Measurements from ENCODE around the gene ABCC5. TPM values are rescaled to one million over a fixed set of nuclear protein-coding genes. Genes with fewer than 3 reads are reported as not detected.

ABCC5 gene
- total RNA-seq, 1 experiment from 2014 or later, result 37.6 TPM

- Histone ChIP-seq H2AFZ (ENCODE audit: low read length) (no peak overlapping the region), H3K14ac (ENCODE audit: insufficient read depth, low read length) (no peak overlapping the region)
- no CpG with 5 or more reads among the region's 5 CpGs for WGBS (ENCODE audit: extremely low coverage, insufficient read length, low lambda C conversion rate)
These were observed 72.9 kb downstream of the ABCC5 start for GRCh38 chr3:183944775-183945174.

More at GRCh38 chr3:183944775-183945174, 72.9 kb downstream of the ABCC5 start:
- no peaks in the 10 kb centered on the region for H3K27me3 Mint-ChIP-seq (ENCODE audit: low read depth)
- no peaks in the 10 kb centered on the region for H3K9me3 Mint-ChIP-seq
- H2BK20ac ChIP-seq (ENCODE audit: low read depth, low read length, poor library complexity, severe bottlenecking), result no peak overlapping the region
- no peak overlapping the region for H2BK5ac ChIP-seq (ENCODE audit: insufficient read length, low read length)
- no peak overlapping the region for H3K4ac ChIP-seq (ENCODE audit: low read depth, low read length)
- H2BK15ac ChIP-seq (ENCODE audit: low read depth, low read length), result no peak overlapping the region
- H3K79me1 ChIP-seq (ENCODE audit: insufficient read depth, low read depth, low read length, poor library complexity, severe bottlenecking), result no peaks in the 10 kb centered on the region
- H3K27ac ChIP-seq (ENCODE audit: insufficient read length, low read depth, low read length), result no peak overlapping the region
- H3K4me3 Mint-ChIP-seq, result no peak overlapping the region
- no peaks in the 10 kb centered on the region for H3K27me3 ChIP-seq (ENCODE audit: insufficient read depth, low read length)
- H2BK12ac ChIP-seq (ENCODE audit: insufficient read length, low read depth, low read length), result no peak overlapping the region
- no peaks in the 10 kb centered on the region; the same call in 1 of the 2 replicates for H3K4me1 ChIP-seq (ENCODE audit: insufficient read depth, low read length)
- no peak overlapping the region for H3K23ac ChIP-seq (ENCODE audit: insufficient read length, low read depth, low read length)
- no peaks in the 10 kb centered on the region for H4K20me1 ChIP-seq (ENCODE audit: control insufficient read depth, insufficient read depth, insufficient read length)
- TF ChIP-seq CTCF (conservative IDR thresholded peaks at IDR 0.05), result no peak
- H2AK5ac ChIP-seq (ENCODE audit: insufficient read length, low read length), result no peak overlapping the region
- no peak overlapping the region for H3T11ph ChIP-seq (ENCODE audit: low read length)
- H2BK120ac ChIP-seq (ENCODE audit: low read depth, low read length, poor library complexity, severe bottlenecking), result no peak overlapping the region
- no peak overlapping the region for H3K18ac ChIP-seq (ENCODE audit: insufficient read length, low read depth, low read length)
- peaks cover 0 to 4% of the 10 kb centered on the region in 2 experiments; a peak in 2 of 4 replicates for H3K4me1 Mint-ChIP-seq
- H3K4me2 ChIP-seq (ENCODE audit: insufficient read depth, insufficient read length, low read length), result no peak overlapping the region
- no peak overlapping the region for H4K8ac ChIP-seq (replicated peaks; ENCODE audit: insufficient read length, low read depth, low read length)
- no peaks in the 10 kb centered on the region for H3K23me2 ChIP-seq (ENCODE audit: insufficient read length, low read depth, low read length, poor library complexity, severe bottlenecking)
- no peaks in the 10 kb centered on the region for H3K79me2 ChIP-seq (ENCODE audit: insufficient read depth, low read length)
- H3K27ac Mint-ChIP-seq, result peak overlapping the region in 1 of 3 experiments; percentile 26; a peak in 1 of 7 replicates
- no peak overlapping the region for H3K9ac ChIP-seq (ENCODE audit: extremely low read depth, insufficient read length, low read length)
- peaks cover 24 to 60% (median 34%) of the 10 kb centered on the region in 3 experiments for H3K36me3 Mint-ChIP-seq (ENCODE audit: insufficient read depth in 1 of 3, low read depth in 3 of 3)
- no peak overlapping the region for H4K5ac ChIP-seq (ENCODE audit: insufficient read length, low read depth, low read length)
- no peak overlapping the region for H4K91ac ChIP-seq (ENCODE audit: insufficient read length, low read depth, low read length)
- no peak for DNase-seq
- H3K9me3 ChIP-seq (ENCODE audit: control insufficient read depth, low read depth, low read length), result no peaks in the 10 kb centered on the region
- no peak overlapping the region for H3K56ac ChIP-seq (ENCODE audit: insufficient read length, low read depth, low read length)
